ENCODE results near the gene CLEC16A.
"Not testable (repeated sequence)": the region's sequence is repeated elsewhere in the genome, so short reads cannot be mapped to it uniquely, and the experiment has no call there.

CLEC16A gene

DNA sequence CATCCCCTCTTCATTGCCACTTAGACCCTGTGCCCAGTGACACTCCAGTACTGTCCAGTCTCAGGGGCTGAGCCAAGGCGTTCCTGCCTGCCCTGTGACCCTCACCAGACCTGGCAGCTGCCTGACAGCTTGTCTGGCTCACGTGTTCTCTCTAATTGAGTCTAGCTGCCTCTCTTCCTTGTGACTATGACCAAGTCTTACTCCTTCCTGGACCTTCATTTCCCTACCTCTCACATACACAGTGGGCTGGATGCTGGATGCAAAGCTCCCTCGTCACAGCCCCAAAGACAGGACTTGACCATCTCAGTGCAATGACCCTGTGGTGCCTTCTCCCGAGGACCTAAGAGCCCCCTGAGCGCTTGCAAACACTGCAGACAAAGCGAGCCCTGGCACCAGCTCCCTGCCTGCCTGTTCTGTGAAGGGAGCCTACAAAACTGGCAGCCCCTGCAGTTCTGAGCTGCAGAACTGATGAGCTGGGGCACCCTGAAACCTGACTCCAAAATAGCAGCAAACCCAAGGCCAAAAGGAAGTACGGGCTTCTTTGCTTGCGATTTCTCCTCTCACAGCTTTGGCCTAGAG is 3.8 kb upstream of the CLEC16A start:
- peak; percentile 20 for DNase-seq

GRCh38 chr16:10941127-10941933 is 3.0 kb upstream of the CLEC16A start:
- peak; percentile 56 for DNase-seq

DNA sequence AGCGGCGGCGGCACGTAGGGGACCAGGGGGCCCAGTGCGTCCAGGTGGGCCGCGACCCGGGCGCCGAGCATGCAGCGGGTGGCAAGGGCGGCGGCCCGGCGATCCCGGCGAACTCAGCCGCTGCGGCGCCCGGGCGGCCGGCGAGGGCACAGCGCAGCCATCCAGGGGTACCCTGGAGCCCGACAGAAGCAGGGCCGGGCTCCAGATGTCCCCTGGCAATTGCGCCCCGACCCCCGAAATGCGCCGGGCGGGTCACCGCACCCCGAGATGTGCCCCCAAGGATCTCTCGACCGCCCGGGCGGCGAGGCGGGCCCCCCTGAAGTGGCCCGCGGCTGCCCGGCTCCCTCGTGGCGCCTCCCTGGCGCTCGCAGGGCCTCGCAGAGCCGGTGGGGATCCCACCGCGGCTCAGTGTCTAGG is 2.4 kb upstream of the CLEC16A start:
- peak; percentile 72 for DNase-seq

DNA sequence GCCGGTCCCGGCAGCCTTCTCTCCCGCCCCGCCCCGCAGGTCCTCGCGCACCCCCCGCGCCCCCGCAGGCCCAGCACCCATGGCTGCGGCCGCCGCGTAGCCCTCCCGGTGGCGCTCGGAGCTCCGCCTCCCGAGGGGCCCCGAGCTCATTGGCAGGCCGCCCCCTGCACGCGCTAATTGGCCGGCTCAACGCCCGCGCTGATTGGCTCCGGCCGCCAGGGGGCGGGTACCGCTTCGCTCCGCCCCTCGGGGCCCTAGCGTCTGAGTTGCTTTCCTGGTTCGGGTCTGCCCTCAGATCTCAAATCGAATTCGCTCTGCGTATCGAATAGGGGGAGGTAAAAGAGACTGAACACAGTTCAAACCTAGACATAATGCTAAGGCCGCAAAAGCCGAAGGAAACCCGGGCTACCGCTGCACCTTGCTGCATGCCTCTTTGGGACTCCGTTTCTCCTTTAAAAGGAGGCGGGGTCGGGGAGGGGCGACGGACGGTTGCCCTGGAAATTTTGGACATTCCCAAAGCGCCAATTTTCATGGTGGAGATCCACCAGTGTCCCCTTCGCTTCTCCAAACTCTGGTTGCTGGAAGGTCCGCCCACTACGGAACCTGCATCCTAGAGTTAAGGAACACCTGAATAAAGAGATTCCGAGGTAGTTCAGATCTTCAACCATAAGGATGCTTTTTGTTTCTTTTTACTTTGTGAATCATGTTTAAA is 1.9 kb upstream of the CLEC16A start, which contains the start of gene DEXI:
DEXI (minus strand) TSS at position 117 of the 712 bp plus-strand sequence. CDS start 463 bp downstream, outside the sequence.
- DNase-seq = peak; percentile 93

- no peak for DNase-seq
These were observed 1.4 kb upstream of the CLEC16A start for GRCh38 chr16:10943064-10943353.

GRCh38 chr16:10945065-10945787 is 862 bp downstream of the CLEC16A start:
- no peak for DNase-seq

GRCh38 chr16:10946308-10946707 is 1.9 kb downstream of the CLEC16A start:
- no peak for DNase-seq

- no peak for DNase-seq
These were observed 2.9 kb downstream of the CLEC16A start for GRCh38 chr16:10947211-10947787.

- DNase-seq = no peak
These were observed 5.1 kb downstream of the CLEC16A start for GRCh38 chr16:10949424-10949970.

GRCh38 chr16:10950393-10950792 is 6.0 kb downstream of the CLEC16A start:
- DNase-seq = peak; percentile 7

GRCh38 chr16:10951026-10951425 is 6.7 kb downstream of the CLEC16A start:
- no peak for DNase-seq

GRCh38 chr16:10954903-10955302 is 10.5 kb downstream of the CLEC16A start:
- no peak for DNase-seq

DNA sequence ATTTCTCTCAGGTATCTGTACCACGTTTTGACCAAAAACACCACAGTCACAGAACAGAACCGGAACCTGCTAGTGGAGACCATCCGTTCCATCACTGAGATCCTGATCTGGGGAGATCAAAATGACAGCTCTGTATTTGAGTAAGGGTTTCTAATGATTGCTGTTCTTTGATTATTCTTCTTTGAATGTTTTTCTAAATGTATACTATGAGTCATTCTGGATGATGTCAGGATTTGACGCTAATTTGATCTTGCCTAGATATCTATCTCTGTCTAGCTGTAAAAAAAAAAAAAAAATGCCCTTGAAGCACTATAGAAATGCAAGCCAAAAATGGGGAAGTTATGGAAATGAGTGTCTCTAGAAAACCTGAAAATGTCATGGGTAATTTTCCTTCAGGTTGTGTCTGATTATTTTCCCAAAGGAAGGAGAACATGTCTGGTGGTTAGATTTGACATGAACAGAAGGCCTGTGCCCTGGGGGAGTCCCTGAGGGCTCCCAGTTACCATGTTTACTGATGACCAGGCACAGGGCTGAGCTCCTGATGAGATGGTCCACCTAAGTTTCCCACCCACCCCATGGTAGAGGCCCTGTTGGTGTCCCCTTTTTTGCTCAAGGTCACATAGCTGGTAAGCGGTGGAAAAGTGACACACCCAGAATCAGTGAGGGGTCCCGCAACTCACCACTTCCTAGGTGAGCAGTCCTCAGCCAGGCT is 13.6 kb downstream of the CLEC16A start:
- no peak for DNase-seq

DNA sequence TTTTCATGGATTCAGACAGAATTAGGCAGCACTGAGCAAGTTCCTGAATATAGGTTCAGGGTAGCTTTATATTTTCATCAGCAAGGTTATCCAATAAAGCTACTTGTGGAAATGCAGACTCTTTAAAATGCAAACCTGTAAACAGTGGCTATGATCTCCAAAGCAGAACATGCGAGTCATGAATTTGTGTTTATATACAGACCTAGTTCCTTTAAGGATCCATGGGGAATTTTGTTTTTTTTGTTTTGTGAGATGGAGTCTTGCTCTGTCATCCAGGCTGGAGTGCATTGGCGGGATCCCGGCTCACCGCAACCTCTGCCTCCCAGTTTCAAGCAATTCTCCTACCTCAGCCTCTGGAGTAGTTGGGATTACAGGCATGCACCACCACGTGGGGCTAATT is 14.8 kb downstream of the CLEC16A start:
- no peak for DNase-seq

DNA sequence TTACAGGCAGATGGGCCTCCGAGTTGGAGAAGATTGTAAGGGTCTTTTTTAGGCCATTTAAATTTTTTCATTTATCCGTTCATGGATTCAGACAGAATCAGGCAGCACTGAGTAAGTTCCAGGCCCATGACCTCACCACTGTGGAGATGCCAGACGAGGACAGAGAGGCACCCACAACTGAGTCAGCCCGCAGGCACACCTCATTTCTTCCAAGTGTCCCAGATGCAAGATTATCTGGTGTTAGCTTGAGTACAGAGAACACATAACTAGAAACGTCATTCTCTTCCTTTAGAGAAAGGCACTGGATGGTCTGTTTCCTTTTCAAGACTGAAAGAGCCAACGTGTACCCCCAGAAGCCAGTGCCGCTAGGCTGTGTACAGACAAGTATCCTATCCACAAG is 16.9 kb downstream of the CLEC16A start:
- DNase-seq = no peak

- peak; percentile 89 for DNase-seq
These were observed 19.9 kb downstream of the CLEC16A start for GRCh38 chr16:10964039-10964890.

DNA sequence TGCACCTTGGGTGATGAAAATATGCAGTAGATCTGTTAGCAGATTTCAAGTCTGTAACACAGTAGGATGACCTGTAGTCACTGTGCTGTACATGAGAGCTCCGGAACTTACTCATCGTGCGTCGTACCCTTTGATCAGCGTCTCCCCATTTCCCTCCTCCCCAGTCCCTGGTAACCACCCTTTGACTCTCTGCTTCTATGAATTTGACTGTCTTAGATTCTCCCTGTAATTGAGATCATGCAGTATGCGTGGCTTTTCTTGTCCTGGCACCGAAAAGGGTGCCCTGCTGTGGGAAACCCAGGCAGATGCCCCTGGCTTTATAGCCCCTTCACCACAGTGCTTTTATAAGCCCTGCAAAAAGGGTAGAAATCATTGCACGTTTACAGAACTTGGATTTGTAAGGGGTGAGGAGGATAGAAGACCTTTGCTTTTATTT is 20.5 kb downstream of the CLEC16A start:
- DNase-seq = no peak

GRCh38 chr16:10965440-10966061 is 21.2 kb downstream of the CLEC16A start:
- no peak for DNase-seq

DNA sequence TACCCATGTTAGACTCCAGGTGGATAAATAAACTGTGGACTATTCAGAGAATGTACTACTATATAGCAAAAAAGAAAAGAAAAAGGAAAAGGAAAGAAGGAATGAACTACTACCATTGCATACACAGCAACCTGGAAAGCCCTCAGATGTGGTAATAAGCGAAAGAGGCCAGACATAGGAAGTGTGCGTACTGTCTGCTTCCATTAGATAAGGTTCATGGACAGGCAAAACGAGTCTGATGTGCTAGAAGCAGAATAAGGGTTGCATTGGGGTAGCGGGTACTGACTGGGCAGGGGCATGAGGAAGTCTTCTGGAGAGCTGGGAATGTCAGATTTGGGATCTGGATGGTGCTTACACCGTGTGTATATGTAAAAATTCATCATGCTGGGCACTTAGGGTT is 21.8 kb downstream of the CLEC16A start:
- no peak for DNase-seq

DNA sequence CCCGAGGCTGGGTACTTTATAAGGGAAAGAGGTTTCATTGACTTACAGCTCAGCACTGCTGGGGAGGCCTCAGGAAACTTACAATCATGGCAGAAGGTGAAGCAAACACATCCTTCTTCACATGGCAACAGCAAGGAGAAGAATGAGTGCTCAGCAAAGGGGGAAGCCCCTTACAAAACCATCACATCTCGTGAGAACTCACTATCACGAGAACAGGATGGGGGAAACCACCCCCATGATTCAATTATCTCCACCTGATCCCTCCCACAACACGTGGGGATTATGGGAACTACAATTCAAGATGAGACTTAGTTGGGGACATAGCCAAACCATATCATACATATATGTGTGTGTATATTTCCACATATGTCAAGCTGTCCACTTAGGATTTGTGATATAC is 22.2 kb downstream of the CLEC16A start:
- not testable (repeated sequence) for DNase-seq
